Measurements from ENCODE around the gene SOHLH1. TPM values are rescaled to one million over a fixed set of nuclear protein-coding genes. Genes with fewer than 3 reads are reported as not detected.
A peak's percentile ranks its signal among the peaks of the same experiment; 100 is the strongest.

Gene SOHLH1
- total RNA-seq, 1 donor from 2014 or later = 0.18 TPM

DNA sequence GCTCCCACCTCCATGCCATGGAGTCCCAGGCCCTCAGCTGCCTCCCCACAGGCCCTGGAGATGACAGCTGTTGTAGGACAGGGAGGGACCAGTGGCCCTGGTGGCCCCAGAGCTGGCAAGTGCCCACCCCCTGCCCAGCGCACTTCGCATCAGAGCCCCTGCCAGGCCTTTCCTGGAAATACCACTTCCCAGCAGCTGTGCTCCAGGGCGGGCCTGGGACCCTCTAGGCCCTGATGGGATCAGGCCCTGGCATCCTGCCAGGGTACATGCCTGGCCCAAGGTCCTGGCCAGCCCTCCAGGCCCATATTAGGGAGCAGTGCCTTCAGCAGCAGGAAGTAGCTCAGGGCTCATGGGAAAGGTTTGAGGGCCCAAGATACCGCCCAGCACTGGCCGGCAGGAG is 5.2 kb upstream of the SOHLH1 start:
- Mint-ChIP-seq H3K4me1 (ENCODE audit: unreplicated experiment) (no peaks in the 10 kb centered on the region), H3K36me3 (ENCODE audit: low read depth, unreplicated experiment) (no peaks in the 10 kb centered on the region), H3K4me3 (ENCODE audit: unreplicated experiment) (no peak overlapping the region), H3K27ac (ENCODE audit: unreplicated experiment) (no peak overlapping the region), H3K27me3 (ENCODE audit: unreplicated experiment) (peaks cover 11% of the 10 kb centered on the region), H3K9me3 (ENCODE audit: unreplicated experiment) (no peaks in the 10 kb centered on the region)
- TF ChIP-seq, protein P1, sequence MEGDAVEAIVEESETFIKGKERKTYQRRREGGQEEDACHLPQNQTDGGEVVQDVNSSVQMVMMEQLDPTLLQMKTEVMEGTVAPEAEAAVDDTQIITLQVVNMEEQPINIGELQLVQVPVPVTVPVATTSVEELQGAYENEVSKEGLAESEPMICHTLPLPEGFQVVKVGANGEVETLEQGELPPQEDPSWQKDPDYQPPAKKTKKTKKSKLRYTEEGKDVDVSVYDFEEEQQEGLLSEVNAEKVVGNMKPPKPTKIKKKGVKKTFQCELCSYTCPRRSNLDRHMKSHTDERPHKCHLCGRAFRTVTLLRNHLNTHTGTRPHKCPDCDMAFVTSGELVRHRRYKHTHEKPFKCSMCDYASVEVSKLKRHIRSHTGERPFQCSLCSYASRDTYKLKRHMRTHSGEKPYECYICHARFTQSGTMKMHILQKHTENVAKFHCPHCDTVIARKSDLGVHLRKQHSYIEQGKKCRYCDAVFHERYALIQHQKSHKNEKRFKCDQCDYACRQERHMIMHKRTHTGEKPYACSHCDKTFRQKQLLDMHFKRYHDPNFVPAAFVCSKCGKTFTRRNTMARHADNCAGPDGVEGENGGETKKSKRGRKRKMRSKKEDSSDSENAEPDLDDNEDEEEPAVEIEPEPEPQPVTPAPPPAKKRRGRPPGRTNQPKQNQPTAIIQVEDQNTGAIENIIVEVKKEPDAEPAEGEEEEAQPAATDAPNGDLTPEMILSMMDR (IDR thresholded peaks at IDR 0.05; ENCODE audit: unreplicated experiment) = no peak
- DNase-seq (ENCODE audit: low spot score) = no peak

DNA sequence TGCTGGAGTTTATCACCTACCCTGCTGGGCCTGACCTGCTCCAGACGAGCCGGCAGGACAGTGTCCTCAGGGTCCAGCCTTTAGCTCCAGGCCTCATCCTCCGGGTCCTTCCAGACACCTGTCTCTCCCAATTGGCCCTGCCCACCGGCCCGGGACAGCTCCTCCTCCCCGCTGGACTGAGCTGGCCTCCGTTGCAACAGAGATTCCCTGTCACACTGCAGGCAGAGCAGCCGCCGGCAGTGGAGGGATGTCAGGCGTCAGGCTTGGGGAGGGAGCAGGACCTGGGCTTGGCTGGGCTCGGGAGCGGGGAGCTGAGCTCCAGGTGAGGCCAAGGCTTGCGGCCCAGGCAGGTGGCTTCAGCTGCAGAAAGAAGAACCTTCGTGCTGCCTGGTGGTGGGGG is 4.4 kb upstream of the SOHLH1 start:
- Mint-ChIP-seq H3K4me3 (ENCODE audit: unreplicated experiment) (no peak overlapping the region), H3K4me1 (ENCODE audit: unreplicated experiment) (no peaks in the 10 kb centered on the region), H3K9me3 (ENCODE audit: unreplicated experiment) (no peaks in the 10 kb centered on the region), H3K27me3 (ENCODE audit: unreplicated experiment) (peaks cover 10% of the 10 kb centered on the region), H3K36me3 (ENCODE audit: low read depth, unreplicated experiment) (no peaks in the 10 kb centered on the region), H3K27ac (ENCODE audit: unreplicated experiment) (no peak overlapping the region)
- no peak for DNase-seq (ENCODE audit: low spot score)
- TF ChIP-seq, protein P1 (IDR thresholded peaks at IDR 0.05; ENCODE audit: unreplicated experiment) = no peak

DNA sequence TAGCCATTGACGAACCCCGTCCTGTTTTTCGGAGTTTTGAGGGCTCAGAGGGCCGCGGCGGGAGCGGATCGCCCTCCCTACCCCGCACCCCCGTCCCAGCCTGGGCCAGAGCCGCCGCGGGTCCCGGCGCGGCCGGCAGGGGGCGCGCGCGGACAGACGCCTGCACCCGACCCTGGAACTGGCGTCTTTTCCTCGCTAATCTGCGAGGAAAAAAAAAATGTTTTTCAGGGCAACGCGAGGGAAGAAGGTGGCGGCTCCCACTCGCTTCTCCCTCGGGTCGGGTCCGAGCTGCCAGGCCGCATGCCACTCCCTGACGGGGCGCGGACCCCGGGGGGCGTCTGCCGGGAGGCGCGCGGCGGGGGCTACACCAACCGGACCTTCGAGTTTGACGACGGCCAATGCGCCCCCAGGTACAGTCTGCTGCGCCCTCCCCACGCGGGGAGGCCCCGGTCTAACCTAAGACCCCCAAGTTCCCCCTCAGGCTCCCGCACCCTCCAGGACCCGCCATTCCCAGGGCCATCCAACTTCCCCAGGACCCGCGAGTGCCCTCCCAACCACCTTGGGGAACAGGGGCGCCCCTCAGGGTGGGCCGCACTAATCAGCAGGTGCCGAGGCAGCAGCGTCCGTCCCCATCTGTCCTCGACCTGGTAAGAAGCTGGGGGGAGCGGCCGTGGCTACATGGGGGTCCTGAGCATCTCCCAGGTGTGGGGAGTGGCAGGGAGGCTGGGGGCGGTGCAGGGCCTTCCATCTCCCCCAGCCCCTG is 2.9 kb upstream of the SOHLH1 start, which contains the start of gene KCNT1:
KCNT1 (plus strand) TSS at position 227 of the 763 bp plus-strand sequence; CDS start at position 301, 74 bp downstream.
- no peak within 1 kb of the TSS for H3K4me3 Mint-ChIP-seq (ENCODE audit: unreplicated experiment)
- no peaks in the 10 kb centered on the region for H3K36me3 Mint-ChIP-seq (ENCODE audit: low read depth, unreplicated experiment)
- H3K4me1 Mint-ChIP-seq (ENCODE audit: unreplicated experiment) = no peaks in the 10 kb centered on the region
- H3K27me3 Mint-ChIP-seq (ENCODE audit: unreplicated experiment) = peaks cover 5% of the 10 kb centered on the region
- TF ChIP-seq, protein P1 (IDR thresholded peaks at IDR 0.05; ENCODE audit: unreplicated experiment) = peak; percentile 99
- no peak within 1 kb of the TSS for H3K27ac Mint-ChIP-seq (ENCODE audit: unreplicated experiment)
- peak; percentile 92 for DNase-seq (ENCODE audit: low spot score)
- H3K9me3 Mint-ChIP-seq (ENCODE audit: unreplicated experiment) = no peaks in the 10 kb centered on the region

DNA sequence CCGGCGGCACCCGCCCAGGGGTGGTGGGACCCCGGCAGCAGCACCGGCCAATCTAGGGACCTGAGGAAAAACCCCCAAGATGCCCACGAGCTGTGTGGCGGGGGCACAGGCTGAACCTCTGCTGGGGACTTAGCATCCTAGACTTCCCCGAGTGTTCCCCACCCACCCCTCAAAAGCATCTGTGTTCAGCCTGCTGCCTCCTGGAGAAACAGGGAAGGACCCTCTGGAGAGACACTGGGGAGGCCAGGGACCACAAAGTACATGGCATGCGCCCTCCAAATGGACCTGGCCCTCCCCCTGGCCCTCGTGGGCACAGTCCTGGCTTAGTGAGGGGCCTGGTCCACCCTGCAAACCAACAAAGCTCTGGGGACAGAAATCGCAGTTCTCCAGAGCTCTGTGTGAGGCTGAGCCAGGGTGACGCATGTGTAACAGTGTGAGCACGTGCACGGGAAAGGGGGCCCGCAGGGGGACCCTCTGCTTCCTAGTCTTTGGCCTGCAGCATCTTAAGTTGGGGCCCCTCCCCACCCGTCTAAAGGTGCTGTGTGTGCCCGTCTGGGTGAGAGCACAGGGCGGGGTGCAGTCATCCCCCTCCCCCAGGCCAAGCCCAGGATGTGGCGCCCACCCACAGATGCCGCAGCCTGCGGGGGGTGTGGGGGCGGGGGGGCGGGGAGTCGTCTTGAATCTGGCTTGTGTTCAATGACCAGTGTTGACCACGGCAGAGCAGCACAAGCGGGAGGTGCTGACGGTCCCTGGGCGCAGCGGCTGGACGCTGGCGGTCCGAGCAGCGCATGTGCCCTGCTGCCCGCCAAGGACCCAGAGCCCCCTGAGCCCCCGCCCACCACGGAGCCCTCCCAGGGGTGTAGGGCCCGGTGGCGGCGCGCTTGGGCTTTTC is 2.0 kb upstream of the SOHLH1 start:
- no peaks in the 10 kb centered on the region for H3K36me3 Mint-ChIP-seq (ENCODE audit: low read depth, unreplicated experiment)
- TF ChIP-seq, protein P1 (IDR thresholded peaks at IDR 0.05; ENCODE audit: unreplicated experiment) = no peak
- DNase-seq (ENCODE audit: low spot score) = peak; percentile 19
- no peak overlapping the region for H3K4me3 Mint-ChIP-seq (ENCODE audit: unreplicated experiment)
- H3K4me1 Mint-ChIP-seq (ENCODE audit: unreplicated experiment) = no peaks in the 10 kb centered on the region
- no peak overlapping the region for H3K27ac Mint-ChIP-seq (ENCODE audit: unreplicated experiment)
- H3K9me3 Mint-ChIP-seq (ENCODE audit: unreplicated experiment) = no peaks in the 10 kb centered on the region
- H3K27me3 Mint-ChIP-seq (ENCODE audit: unreplicated experiment) = peaks cover 7% of the 10 kb centered on the region

Measured in endothelial cell (in vitro differentiated cells).